Ovary (tissue), 9 donors: ENCODE results near the gene IQSEC1. TPM values are rescaled to one million over a fixed set of nuclear protein-coding genes. Genes with fewer than 3 reads are reported as not detected.

Source experiments
- DNase-seq, 5 donors: peaks; one replicate each; pipeline ENCODE4 v3.0.0-alpha.2; 2019 to 2020
- H3K27ac ChIP-seq, 2 donors: fragments of 200-600 bp; one replicate each; pipeline versions ENCODE4 v1.5.1 to v1.8.0; 2019 to 2022
- H3K27me3 ChIP-seq: fragments of 200-600 bp; one replicate; pipeline ENCODE4 v1.8.0; 2022
- H3K36me3 ChIP-seq: fragments of 200-600 bp; sonication (generic); one replicate; pipeline ENCODE4 v1.5.1; 2019
- H3K4me1 ChIP-seq: one replicate; pipeline ENCODE4 v1.8.1; 2013; ENCODE audit warnings: mild to moderate bottlenecking, moderate library complexity; ENCODE audit not compliant: insufficient read depth
- H3K4me3 ChIP-seq: fragments of 200-600 bp; sonication (generic); one replicate; pipeline ENCODE4 v1.5.1; 2017
- H3K9me3 ChIP-seq, 2 donors: fragments of 200-600 bp in 1 of 2; sonication (generic) in 1 of 2; one replicate each; pipeline versions ENCODE4 v1.5.1 to v1.8.1; 2013 to 2019; ENCODE audit warnings: mild to moderate bottlenecking in 1 of 2, moderate library complexity in 1 of 2
- CTCF ChIP-seq, 3 donors: fragments of 450-650 bp in 2 of 3; fragments of 200-600 bp in 1 of 3; IDR thresholded peaks; one replicate each; pipeline versions ENCODE4 v1.5.1 to v1.8.0; 2016 to 2022; ENCODE audit warnings: antibody characterized with exemption in 3 of 3, mild to moderate bottlenecking in 1 of 3
- EP300 ChIP-seq: sonication (generic); formaldehyde crosslinking; IDR thresholded peaks from one replicate; pipeline ENCODE4 v1.6.1; 2017; ENCODE audit warnings: antibody characterized with exemption
- POLR2A ChIP-seq: fragments of 450-650 bp; IDR thresholded peaks from one replicate; pipeline ENCODE4 v1.6.1; 2017; ENCODE audit warnings: antibody characterized with exemption, mild to moderate bottlenecking, moderate library complexity
- WGBS, 3 donors: extraction: QIAGEN DNeasy Blood & Tissue Kit in 1 of 3; methylation state at CpG; one replicate each; pipeline versions ENCODE4 v1.1.5 to v1.1.7; 2013 to 2017; 5-methylcytosine and 5-hydroxymethylcytosine counted together
- intact Hi-C, 4 donors: fragments of 100-400 bp; cut with DNase I; formaldehyde crosslinking; loops; one replicate each; pipeline versions ENCODE4 v1.11.0 to v1.15.1; 2022 to 2023
- polyA plus RNA-seq, 2 donors: library from polyadenylated mRNA; stranded (reverse); fragments of 200-250 nt in 1 of 2; fragments of 350-450 nt in 1 of 2; fragmentation: Illumina TruSeq in 1 of 2; extraction: RNeasy Lipid Tissue Mini Kit (QIAGEN cat#74804) in 1 of 2; gene quantifications; one replicate each; pipeline ENCODE4 v1.2.3, GENCODE V29; 2013 to 2014
- total RNA-seq, 7 donors: library from RNA; depleted of rRNA in 2 of 7; stranded (reverse); fragments of >200 nt in 2 of 7; fragmentation: NEBNext Ultra II Directional in 3 of 7; extraction: Animal tissue kit (Norgen Biotek cat#: 25700) in 3 of 7; gene quantifications; one replicate each; pipeline versions ENCODE4 v1.1.0 to v1.2.4, GENCODE V29; 2016 to 2023
- donor health status: DM: no; HTN: no; CAD: no; lungs with moderate emphysema.
- donor health status: DM: no; HTN: no; CAD: no.
- donor health status: Bipolar disorder and iron deficiency.
- donor health status: DM: yes; HTN: yes; CAD: no.
- donor health status: DM: no; HTN: no; CAD: no.
- donor health status: DM: yes; HTN: yes; CAD: no.

Gene IQSEC1
- total and polyA plus RNA-seq, 9 donors = 20.9 to 55.4 (median 45.1) TPM

GRCh38 chr3:12906916-12907290, 166.3 kb downstream of the IQSEC1 start:
- no peak for TF ChIP-seq EP300
- TF ChIP-seq POLR2A = no peak
- no peak for TF ChIP-seq CTCF (IDR thresholded peaks at IDR 0.05)
- Histone ChIP-seq H3K4me3 (no peak overlapping the region), H3K27ac (no peak overlapping the region), H3K36me3 (no peaks in the 10 kb centered on the region), H3K4me1 (no peaks in the 10 kb centered on the region), H3K27me3 (no peaks in the 10 kb centered on the region), H3K9me3 (no peaks in the 10 kb centered on the region)
- DNase-seq = no peak
- 70 to 79% (median 74%) methylated on average over 5 of the region's 5 CpGs for WGBS, 3 donors
- intact Hi-C loops = loop anchor here in 1 of 4 donors (10.0 kb wide), 1 partner anchor 88 kb away; no protein-coding TSS in a partner anchor

- Histone ChIP-seq H3K4me1 (no peaks in the 10 kb centered on the region), H3K4me3 (no peak overlapping the region), H3K9me3 (no peaks in the 10 kb centered on the region), H3K27ac (no peak overlapping the region), H3K27me3 (no peaks in the 10 kb centered on the region), H3K36me3 (no peaks in the 10 kb centered on the region)
- DNase-seq = no peak
- TF ChIP-seq CTCF (IDR thresholded peaks at IDR 0.05) = no peak
- no peak for TF ChIP-seq POLR2A
- no peak for TF ChIP-seq EP300
- intact Hi-C loops = loop anchor here in 1 of 4 donors (10.0 kb wide), 1 partner anchor 88 kb away; no protein-coding TSS in a partner anchor
- 77 to 83% (median 79%) methylated on average over 20 of the region's 20 CpGs for WGBS, 3 donors
Observed at GRCh38 chr3:12906141-12906915, 166.9 kb downstream of the IQSEC1 start.

DNA sequence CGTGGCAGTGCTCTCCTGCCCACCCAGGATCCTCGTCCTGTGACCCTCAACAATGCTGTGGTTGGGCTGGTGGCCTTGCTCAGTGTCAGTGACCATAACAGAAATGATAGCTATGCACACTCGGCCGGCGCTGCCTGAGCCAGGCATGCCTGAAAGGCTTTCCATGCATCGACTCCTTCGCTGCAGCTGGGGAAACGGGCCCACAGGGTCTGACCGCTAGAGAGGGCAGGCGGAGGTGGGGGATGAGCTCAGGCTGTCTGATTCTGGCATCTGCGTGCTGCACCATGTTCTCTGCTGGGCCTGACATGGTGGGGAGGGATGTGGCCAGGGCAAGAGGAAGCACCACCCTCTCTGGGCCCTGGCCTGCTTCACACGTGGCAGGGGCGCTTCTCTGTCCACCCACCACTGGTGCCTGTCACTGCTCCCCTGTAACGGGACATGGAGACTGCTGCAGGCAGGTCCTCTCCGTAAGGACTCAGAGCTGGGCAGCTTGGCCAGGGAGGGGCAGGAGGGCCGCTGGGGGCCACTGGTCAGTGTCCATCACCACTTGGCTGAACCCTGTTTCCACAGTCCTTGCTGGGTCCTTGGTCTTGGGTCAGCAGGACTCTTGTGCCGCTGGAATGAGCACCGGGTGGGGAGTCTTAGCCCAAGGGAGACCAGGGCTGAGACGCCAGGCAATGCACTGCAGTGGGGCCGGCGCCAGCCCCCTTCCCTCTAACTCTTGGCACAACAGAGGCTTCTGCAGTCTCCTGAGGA, 167.7 kb downstream of the IQSEC1 start:
- Histone ChIP-seq H3K27ac (no peak overlapping the region), H3K9me3 (no peaks in the 10 kb centered on the region), H3K4me3 (no peak overlapping the region), H3K27me3 (no peaks in the 10 kb centered on the region), H3K36me3 (no peaks in the 10 kb centered on the region), H3K4me1 (no peaks in the 10 kb centered on the region)
- WGBS, 3 donors = 66 to 76% (median 70%) methylated on average over 21 of the region's 21 CpGs
- intact Hi-C loops = loop anchor here in 1 of 4 donors (10.0 kb wide), 1 partner anchor 89 kb away; no protein-coding TSS in a partner anchor
- TF ChIP-seq CTCF (IDR thresholded peaks at IDR 0.05) = no peak
- no peak for TF ChIP-seq EP300
- TF ChIP-seq POLR2A = no peak
- DNase-seq = no peak

GRCh38 chr3:12904951-12905315, 168.3 kb downstream of the IQSEC1 start:
- intact Hi-C loops = loop anchor here in 1 of 4 donors (10.0 kb wide), 1 partner anchor 90 kb away; no protein-coding TSS in a partner anchor
- Histone ChIP-seq H3K27me3 (no peaks in the 10 kb centered on the region), H3K4me3 (no peak overlapping the region), H3K4me1 (no peaks in the 10 kb centered on the region), H3K9me3 (no peaks in the 10 kb centered on the region), H3K27ac (no peak overlapping the region), H3K36me3 (no peaks in the 10 kb centered on the region)
- 68 to 81% (median 68%) methylated on average over 7 of the region's 7 CpGs for WGBS, 3 donors
- DNase-seq = no peak
- TF ChIP-seq EP300 (no peak), CTCF (IDR thresholded peaks at IDR 0.05) (no peak), POLR2A (no peak)
